T-helper 1 cell (primary cell): Measurements from ENCODE around the gene UMAD1.

Experiments
- DNase-seq, 5 donors: peaks; one replicate each; pipeline ENCODE4 v3.0.0-alpha.2; 2012 to 2020

UMAD1 gene

GRCh38 chr7:7731732-7732131 is 91.2 kb downstream of the UMAD1 start:
- DNase-seq, result no peak

GRCh38 chr7:7732621-7733281 is 92.2 kb downstream of the UMAD1 start:
- no peak for DNase-seq

- no peak for DNase-seq
These were observed 96.1 kb downstream of the UMAD1 start for GRCh38 chr7:7736671-7737070.

GRCh38 chr7:7737674-7738073 is 97.1 kb downstream of the UMAD1 start:
- DNase-seq, result no peak

GRCh38 chr7:7738177-7738576 is 97.6 kb downstream of the UMAD1 start:
- no peak for DNase-seq

GRCh38 chr7:7738622-7739021 is 98.1 kb downstream of the UMAD1 start:
- DNase-seq, result no peak

GRCh38 chr7:7739204-7740036 is 98.9 kb downstream of the UMAD1 start:
- no peak for DNase-seq

- no peak for DNase-seq
These were observed 99.4 kb downstream of the UMAD1 start for GRCh38 chr7:7740037-7740355.

GRCh38 chr7:7742223-7742622 is 101.7 kb downstream of the UMAD1 start:
- no peak for DNase-seq

GRCh38 chr7:7745258-7745657 is 104.7 kb downstream of the UMAD1 start:
- DNase-seq, result no peak

- DNase-seq, result no peak
These were observed 105.4 kb downstream of the UMAD1 start for GRCh38 chr7:7745966-7746365.

- no peak for DNase-seq
These were observed 105.9 kb downstream of the UMAD1 start for GRCh38 chr7:7746458-7746857.

- no peak for DNase-seq
These were observed 110.2 kb downstream of the UMAD1 start for GRCh38 chr7:7750571-7751242.

GRCh38 chr7:7751243-7752092 is 110.9 kb downstream of the UMAD1 start:
- DNase-seq, result no peak

GRCh38 chr7:7756577-7756976 is 116.0 kb downstream of the UMAD1 start:
- DNase-seq, result no peak

GRCh38 chr7:7757576-7757975 is 117.0 kb downstream of the UMAD1 start:
- DNase-seq, result no peak

- peak in 1 of 5 donors; percentile 63 for DNase-seq
These were observed 120.9 kb downstream of the UMAD1 start for GRCh38 chr7:7761340-7761973.

- DNase-seq, result peak in 2 of 5 donors; percentile 4 to 69
These were observed 121.6 kb downstream of the UMAD1 start for GRCh38 chr7:7761974-7762779.

GRCh38 chr7:7764520-7765396 is 124.2 kb downstream of the UMAD1 start:
- DNase-seq, result peak in 1 of 5 donors; percentile 34

- DNase-seq, result peak in 1 of 5 donors; percentile 28
These were observed 124.9 kb downstream of the UMAD1 start for GRCh38 chr7:7765422-7765821.
